Spleen (tissue), 11 donors: ENCODE results near the gene KEL. TPM values are rescaled to one million over a fixed set of nuclear protein-coding genes. Genes with fewer than 3 reads are reported as not detected.

Source experiments
- DNase-seq: peaks from one replicate; pipeline ENCODE4 v3.0.0-alpha.2; 2020
- H3K27ac ChIP-seq, 8 donors: fragments of 200-600 bp; sonication (generic) in 7 of 8; 1 replicate in 4 of 8; 2 replicates in 4 of 8; pipeline versions ENCODE4 v1.5.0 to v1.8.0; 2016 to 2021; ENCODE audit warnings: inconsistent platforms in 4 of 8, mild to moderate bottlenecking in 4 of 8, moderate library complexity in 1 of 8
- H3K27me3 ChIP-seq, 7 donors: fragments of 200-600 bp; sonication (generic) in 6 of 7; replicated peaks in 1 of 7; 1 replicate in 4 of 7; 2 replicates in 3 of 7; pipeline versions ENCODE4 v1.5.0 to v1.8.0; 2016 to 2021; ENCODE audit warnings: inconsistent platforms in 3 of 7, mild to moderate bottlenecking in 1 of 7
- H3K36me3 ChIP-seq, 6 donors: fragments of 200-600 bp; sonication (generic) in 5 of 6; 1 replicate in 4 of 6; 2 replicates in 2 of 6; pipeline versions ENCODE4 v1.5.0 to v1.8.0; 2016 to 2021; ENCODE audit warnings: inconsistent platforms in 2 of 6
- H3K4me1 ChIP-seq, 6 donors: fragments of 200-600 bp; sonication (generic) in 5 of 6; 1 replicate in 3 of 6; 2 replicates in 3 of 6; pipeline versions ENCODE4 v1.5.0 to v1.8.0; 2016 to 2021; ENCODE audit warnings: inconsistent platforms in 3 of 6
- H3K4me3 ChIP-seq, 8 donors: fragments of 200-600 bp; sonication (generic) in 7 of 8; 1 replicate in 4 of 8; 2 replicates in 4 of 8; pipeline versions ENCODE4 v1.5.0 to v1.8.0; 2016 to 2021; ENCODE audit warnings: inconsistent platforms in 4 of 8, mild to moderate bottlenecking in 4 of 8, moderate library complexity in 2 of 8
- H3K9me3 ChIP-seq, 8 donors: fragments of 200-600 bp; sonication (generic) in 7 of 8; 1 replicate in 4 of 8; 2 replicates in 4 of 8; pipeline versions ENCODE4 v1.5.0 to v1.8.0; 2016 to 2021; ENCODE audit warnings: inconsistent platforms in 4 of 8
- POLR2A ChIP-seq, 3 donors: fragments of 450-650 bp; IDR thresholded peaks; one replicate each; pipeline ENCODE4 v1.5.1; 2017; ENCODE audit warnings: antibody characterized with exemption in 3 of 3, mild to moderate bottlenecking in 1 of 3
- POLR2AphosphoS5 ChIP-seq, 3 donors: sonication (generic); formaldehyde crosslinking; IDR thresholded peaks; one replicate each; pipeline ENCODE4 v1.5.1; 2017; ENCODE audit warnings: antibody characterized with exemption in 3 of 3
- WGBS, 5 donors: extraction: QIAGEN DNeasy Blood & Tissue Kit in 3 of 5; methylation state at CpG; one replicate each; pipeline versions ENCODE4 v1.1.5 to v1.1.7; 2013 to 2018; 5-methylcytosine and 5-hydroxymethylcytosine counted together
- intact Hi-C: fragments of 100-400 bp; cut with DNase I; formaldehyde crosslinking; loops from one replicate; pipeline ENCODE4 v1.15.0; 2023; ENCODE audit warnings: low total_unique reads
- polyA plus RNA-seq, 3 donors: library from polyadenylated mRNA; stranded (reverse); fragments of 200-250 nt; gene quantifications; one replicate each; pipeline ENCODE4 v1.2.1, GENCODE V29; 2013
- total RNA-seq, 7 donors: library from RNA; depleted of rRNA in 3 of 7; stranded (reverse); fragments of >200 nt in 3 of 7; fragmentation: NEBNext Ultra II Directional in 4 of 7; extraction: Animal tissue kit (Norgen Biotek cat#: 25700) in 4 of 7; gene quantifications; one replicate each; pipeline versions ENCODE4 v1.1.0 to v1.2.1, GENCODE V29; 2016 to 2021
- TF ChIP-seq, protein P1 (sequence below), 11 experiments: fragments of 200-600 bp in 7 of 11; fragments of 450-650 bp in 4 of 11; sonication (generic) in 4 of 11; IDR thresholded peaks in 8 of 11; conservative IDR thresholded peaks in 3 of 11; 1 replicate in 7 of 11; 2 replicates in 4 of 11; pipeline versions ENCODE4 v1.4.0 to v1.8.0; 2016 to 2021; ENCODE audit warnings: antibody characterized with exemption in 11 of 11, inconsistent platforms in 4 of 11, mild to moderate bottlenecking in 1 of 11
- donor health status: healthy with polysubstance abuse.
- donor health status: DM: no; HTN: no; CAD: no; lungs with moderate emphysema.
- donor health status: DM: no; HTN: no; CAD: no.
- donor health status: Bipolar disorder and iron deficiency.
- donor health status: healthy.
- donor health status: DM: no; HTN: no; CAD: no.
- donor health status: DM: yes; HTN: yes; CAD: no.

KEL gene
- total and polyA plus RNA-seq, 10 donors = 3.3 to 27.4 (median 5.6) TPM

DNA sequence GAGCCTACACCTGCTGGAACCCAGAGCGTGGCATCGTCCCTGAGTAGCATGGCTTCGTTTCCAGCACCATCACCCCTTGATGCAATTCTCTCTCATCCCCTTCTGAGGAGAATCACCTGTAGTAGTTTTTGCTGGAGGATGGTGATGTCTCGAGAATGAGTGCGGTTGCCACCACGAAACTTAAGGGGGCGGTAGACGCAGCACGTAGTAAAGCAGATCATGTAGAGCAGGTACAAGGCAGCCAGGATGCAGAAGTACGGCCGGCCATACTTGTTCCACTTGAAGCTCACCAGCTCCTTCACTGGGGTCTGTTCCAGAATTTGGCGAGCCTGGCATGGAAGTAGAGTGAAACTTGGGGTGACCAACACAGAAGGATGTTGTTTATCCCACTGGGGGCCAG lies 36.8 kb downstream of the KEL start:
- WGBS, 5 donors = 79 to 89% (median 86%) methylated on average over 12 of the region's 12 CpGs
- intact Hi-C loops = no loop called here
- no peak overlapping the region for H3K27ac ChIP-seq

DNA sequence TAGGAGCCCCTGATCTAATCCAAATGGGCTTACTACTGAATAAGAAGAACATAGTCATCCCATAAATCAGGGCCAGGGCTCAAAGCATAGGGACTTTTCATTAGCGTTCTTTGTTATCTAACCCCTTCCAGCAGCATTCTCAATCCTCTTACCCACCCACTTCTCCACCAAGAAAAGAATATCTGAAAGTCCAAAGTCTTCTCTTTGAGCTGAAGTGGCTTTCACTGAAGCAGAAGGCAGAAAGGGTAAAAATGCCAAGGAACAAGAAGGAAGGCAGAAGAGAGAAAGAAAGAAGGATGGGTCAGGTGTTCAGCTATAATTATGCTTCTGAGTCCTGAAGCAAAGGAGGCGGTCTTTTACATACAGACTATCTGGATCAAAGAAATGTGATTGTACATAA lies 38.8 kb downstream of the KEL start:
- H3K27ac ChIP-seq = no peak overlapping the region
- H3K4me3 ChIP-seq = no peak overlapping the region
- no peaks in the 10 kb centered on the region for H3K36me3 ChIP-seq
- H3K9me3 ChIP-seq = no peaks in the 10 kb centered on the region
- TF ChIP-seq, protein P1, sequence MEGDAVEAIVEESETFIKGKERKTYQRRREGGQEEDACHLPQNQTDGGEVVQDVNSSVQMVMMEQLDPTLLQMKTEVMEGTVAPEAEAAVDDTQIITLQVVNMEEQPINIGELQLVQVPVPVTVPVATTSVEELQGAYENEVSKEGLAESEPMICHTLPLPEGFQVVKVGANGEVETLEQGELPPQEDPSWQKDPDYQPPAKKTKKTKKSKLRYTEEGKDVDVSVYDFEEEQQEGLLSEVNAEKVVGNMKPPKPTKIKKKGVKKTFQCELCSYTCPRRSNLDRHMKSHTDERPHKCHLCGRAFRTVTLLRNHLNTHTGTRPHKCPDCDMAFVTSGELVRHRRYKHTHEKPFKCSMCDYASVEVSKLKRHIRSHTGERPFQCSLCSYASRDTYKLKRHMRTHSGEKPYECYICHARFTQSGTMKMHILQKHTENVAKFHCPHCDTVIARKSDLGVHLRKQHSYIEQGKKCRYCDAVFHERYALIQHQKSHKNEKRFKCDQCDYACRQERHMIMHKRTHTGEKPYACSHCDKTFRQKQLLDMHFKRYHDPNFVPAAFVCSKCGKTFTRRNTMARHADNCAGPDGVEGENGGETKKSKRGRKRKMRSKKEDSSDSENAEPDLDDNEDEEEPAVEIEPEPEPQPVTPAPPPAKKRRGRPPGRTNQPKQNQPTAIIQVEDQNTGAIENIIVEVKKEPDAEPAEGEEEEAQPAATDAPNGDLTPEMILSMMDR (IDR thresholded peaks at IDR 0.05 in 8 of 11, conservative IDR thresholded peaks at IDR 0.05 in 3 of 11) = no peak
- TF ChIP-seq POLR2A (IDR thresholded peaks at IDR 0.05) = no peak
- TF ChIP-seq POLR2AphosphoS5 (IDR thresholded peaks at IDR 0.05) = no peak
- DNase-seq = no peak
- intact Hi-C loops = no loop called here
- WGBS, 5 donors = 48 to 60% (median 49%) methylated on average over 2 of the region's 2 CpGs
- H3K4me1 ChIP-seq = peaks cover 0 to 20% (median 4%) of the 10 kb centered on the region in 6 donors
- peaks cover 0 to 6% (median 0%) of the 10 kb centered on the region in 7 donors for H3K27me3 ChIP-seq

More for the DNA sequence above, 36.8 kb downstream of the KEL start:
- Histone ChIP-seq H3K27me3 (no peaks in the 10 kb centered on the region), H3K4me1 (peaks cover 0 to 20% (median 4%) of the 10 kb centered on the region in 6 donors), H3K4me3 (no peak overlapping the region), H3K36me3 (no peaks in the 10 kb centered on the region), H3K9me3 (no peaks in the 10 kb centered on the region)
- TF ChIP-seq POLR2A (IDR thresholded peaks at IDR 0.05) (no peak), POLR2AphosphoS5 (IDR thresholded peaks at IDR 0.05) (no peak)
- TF ChIP-seq, protein P1 (IDR thresholded peaks at IDR 0.05 in 8 of 11, conservative IDR thresholded peaks at IDR 0.05 in 3 of 11) = no peak
- DNase-seq = no peak

DNA sequence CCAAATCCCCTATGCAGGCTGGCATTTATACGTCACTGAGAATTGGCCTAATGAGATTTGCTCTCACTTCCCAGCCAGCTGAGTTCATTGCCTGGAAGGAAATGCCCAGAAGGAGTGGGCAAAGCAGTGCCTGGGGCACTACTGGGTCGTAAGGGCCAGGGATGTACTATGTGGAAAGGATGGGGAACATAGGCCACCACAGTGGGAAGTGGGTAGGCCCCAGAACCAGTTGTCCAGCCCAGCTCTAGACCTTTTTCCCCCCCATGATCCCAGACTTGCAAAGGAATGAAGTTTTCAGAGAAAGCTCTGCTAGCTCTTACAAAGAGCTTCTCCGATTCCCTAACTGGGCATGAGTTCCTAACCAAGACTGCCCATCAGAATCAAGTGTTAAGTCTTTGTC lies 42.5 kb downstream of the KEL start:
- H3K4me1 ChIP-seq = no peaks in the 10 kb centered on the region
- H3K36me3 ChIP-seq = no peaks in the 10 kb centered on the region
- no peak for DNase-seq
- TF ChIP-seq, protein P1 (IDR thresholded peaks at IDR 0.05 in 8 of 11, conservative IDR thresholded peaks at IDR 0.05 in 3 of 11) = no peak
- TF ChIP-seq POLR2A (IDR thresholded peaks at IDR 0.05) (no peak), POLR2AphosphoS5 (IDR thresholded peaks at IDR 0.05) (no peak)
- intact Hi-C loops = no loop called here
- H3K4me3 ChIP-seq = no peak overlapping the region
- peaks cover 0 to 6% (median 0%) of the 10 kb centered on the region in 7 donors for H3K27me3 ChIP-seq
- WGBS, 5 donors = 87 to 97% (median 91%) methylated on average over 3 of the region's 3 CpGs
- no peaks in the 10 kb centered on the region for H3K9me3 ChIP-seq
- no peak overlapping the region for H3K27ac ChIP-seq

DNA sequence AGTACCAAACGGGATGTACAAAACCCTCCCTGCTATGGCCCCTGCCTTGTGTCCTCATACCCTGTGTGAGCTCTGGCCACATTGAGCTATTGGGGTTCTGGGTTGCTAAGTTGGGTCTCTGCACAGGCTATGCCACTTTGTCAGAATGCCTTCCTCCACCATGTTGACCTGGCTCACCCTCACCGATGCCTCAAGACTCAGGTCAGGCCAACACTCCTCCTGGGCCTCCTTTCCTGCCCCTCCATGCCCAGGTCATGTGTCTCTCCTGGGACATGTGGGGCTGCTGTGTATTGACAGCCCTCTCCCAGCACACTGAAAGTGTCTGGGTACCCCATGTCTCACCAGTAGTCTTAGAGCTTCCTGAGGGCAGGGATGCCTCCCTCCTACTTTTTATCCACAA lies 43.3 kb downstream of the KEL start:
- WGBS, 5 donors = 85 to 97% (median 91%) methylated on average over 2 of the region's 2 CpGs
- Histone ChIP-seq H3K9me3 (no peaks in the 10 kb centered on the region), H3K27me3 (peaks cover 0 to 6% (median 0%) of the 10 kb centered on the region in 7 donors), H3K36me3 (no peaks in the 10 kb centered on the region), H3K4me3 (no peak overlapping the region), H3K27ac (no peak overlapping the region), H3K4me1 (no peaks in the 10 kb centered on the region)
- no peak for TF ChIP-seq POLR2A (IDR thresholded peaks at IDR 0.05)
- TF ChIP-seq POLR2AphosphoS5 (IDR thresholded peaks at IDR 0.05) = no peak
- TF ChIP-seq, protein P1 (IDR thresholded peaks at IDR 0.05 in 8 of 11, conservative IDR thresholded peaks at IDR 0.05 in 3 of 11) = no peak
- DNase-seq = no peak
- intact Hi-C loops = no loop called here
